Tibial artery (tissue), 4 donors: ENCODE data around the gene USB1.

Source experiments
- DNase-seq, 2 donors: peaks; one replicate each; pipeline ENCODE4 v3.0.0-alpha.2; 2019
- H3K27ac ChIP-seq, 2 donors: fragments of 200-600 bp; sonication (generic) in 1 of 2; 1 replicate in 1 of 2; 2 replicates in 1 of 2; pipeline ENCODE4 v1.5.1; 2018 to 2019; ENCODE audit warnings: mild to moderate bottlenecking in 1 of 2
- H3K27me3 ChIP-seq, 2 donors: fragments of 200-600 bp; sonication (generic) in 1 of 2; one replicate each; pipeline versions ENCODE4 v1.5.1 to v1.6.0; 2016 to 2019
- H3K36me3 ChIP-seq, 3 donors: fragments of 200-600 bp; sonication (generic) in 2 of 3; one replicate each; pipeline ENCODE4 v1.5.1; 2016 to 2019; ENCODE audit warnings: mild to moderate bottlenecking in 2 of 3
- H3K4me1 ChIP-seq, 4 donors: fragments of 200-600 bp; sonication (generic) in 2 of 4; 1 replicate in 3 of 4; 2 replicates in 1 of 4; pipeline ENCODE4 v1.5.1; 2016 to 2019
- H3K4me3 ChIP-seq, 2 donors: fragments of 200-600 bp; sonication (generic) in 1 of 2; 1 replicate in 1 of 2; 2 replicates in 1 of 2; pipeline ENCODE4 v1.5.1; 2018 to 2019; ENCODE audit warnings: mild to moderate bottlenecking in 2 of 2
- H3K9me3 ChIP-seq, 3 donors: fragments of 200-600 bp; sonication (generic) in 1 of 3; one replicate each; pipeline ENCODE4 v1.5.1; 2016 to 2019
- CTCF ChIP-seq, 2 experiments: fragments of 200-600 bp in 1 of 2; fragments of 450-650 bp in 1 of 2; IDR thresholded peaks; one replicate each; pipeline ENCODE4 v1.5.1; 2017 to 2019; ENCODE audit warnings: antibody characterized with exemption in 2 of 2, mild to moderate bottlenecking in 1 of 2, moderate library complexity in 1 of 2
- intact Hi-C: fragments of 100-400 bp; cut with DNase I; formaldehyde crosslinking; loops from one replicate; pipeline ENCODE4 v1.15.0; 2023; ENCODE audit warnings: low total_unique reads

USB1 gene

GRCh38 chr16:58062821-58063220 is 61.6 kb downstream of the USB1 start:
- peaks cover 0 to 3% of the 10 kb centered on the region in 2 donors for H3K27me3 ChIP-seq
- H3K4me1 ChIP-seq = no peaks in the 10 kb centered on the region
- TF ChIP-seq CTCF (IDR thresholded peaks at IDR 0.05) = no peak
- DNase-seq = no peak
- H3K36me3 ChIP-seq = no peaks in the 10 kb centered on the region
- no peak overlapping the region for H3K4me3 ChIP-seq
- intact Hi-C loops = no loop called here
- no peaks in the 10 kb centered on the region for H3K9me3 ChIP-seq
- no peak overlapping the region for H3K27ac ChIP-seq

GRCh38 chr16:58063377-58064076 is 62.3 kb downstream of the USB1 start:
- no peaks in the 10 kb centered on the region for H3K4me1 ChIP-seq
- H3K9me3 ChIP-seq = no peaks in the 10 kb centered on the region
- DNase-seq = no peak
- H3K27me3 ChIP-seq = peaks cover 0 to 3% of the 10 kb centered on the region in 2 donors
- no peak overlapping the region for H3K27ac ChIP-seq
- TF ChIP-seq CTCF (IDR thresholded peaks at IDR 0.05) = no peak
- no peak overlapping the region for H3K4me3 ChIP-seq
- intact Hi-C loops = no loop called here
- H3K36me3 ChIP-seq = no peaks in the 10 kb centered on the region

- DNase-seq = no peak
- no peaks in the 10 kb centered on the region for H3K36me3 ChIP-seq
- intact Hi-C loops = no loop called here
- H3K4me1 ChIP-seq = no peaks in the 10 kb centered on the region
- TF ChIP-seq CTCF (IDR thresholded peaks at IDR 0.05) = no peak
- H3K27ac ChIP-seq = no peak overlapping the region
- H3K27me3 ChIP-seq = no peaks in the 10 kb centered on the region
- no peaks in the 10 kb centered on the region for H3K9me3 ChIP-seq
- no peak overlapping the region for H3K4me3 ChIP-seq
These were observed 69.4 kb downstream of the USB1 start for GRCh38 chr16:58070585-58070984.
